Medulla oblongata (tissue), 1 donor: ENCODE data around the gene GFM2.
"Not testable (repeated sequence)": the region's sequence is repeated elsewhere in the genome, so short reads cannot be mapped to it uniquely, and the experiment has no call there.

Experiments
- DNase-seq: peaks from one replicate; pipeline ENCODE4 v3.0.0-alpha.2; 2015; ENCODE audit errors: extremely low spot score

GFM2 gene, protein sequence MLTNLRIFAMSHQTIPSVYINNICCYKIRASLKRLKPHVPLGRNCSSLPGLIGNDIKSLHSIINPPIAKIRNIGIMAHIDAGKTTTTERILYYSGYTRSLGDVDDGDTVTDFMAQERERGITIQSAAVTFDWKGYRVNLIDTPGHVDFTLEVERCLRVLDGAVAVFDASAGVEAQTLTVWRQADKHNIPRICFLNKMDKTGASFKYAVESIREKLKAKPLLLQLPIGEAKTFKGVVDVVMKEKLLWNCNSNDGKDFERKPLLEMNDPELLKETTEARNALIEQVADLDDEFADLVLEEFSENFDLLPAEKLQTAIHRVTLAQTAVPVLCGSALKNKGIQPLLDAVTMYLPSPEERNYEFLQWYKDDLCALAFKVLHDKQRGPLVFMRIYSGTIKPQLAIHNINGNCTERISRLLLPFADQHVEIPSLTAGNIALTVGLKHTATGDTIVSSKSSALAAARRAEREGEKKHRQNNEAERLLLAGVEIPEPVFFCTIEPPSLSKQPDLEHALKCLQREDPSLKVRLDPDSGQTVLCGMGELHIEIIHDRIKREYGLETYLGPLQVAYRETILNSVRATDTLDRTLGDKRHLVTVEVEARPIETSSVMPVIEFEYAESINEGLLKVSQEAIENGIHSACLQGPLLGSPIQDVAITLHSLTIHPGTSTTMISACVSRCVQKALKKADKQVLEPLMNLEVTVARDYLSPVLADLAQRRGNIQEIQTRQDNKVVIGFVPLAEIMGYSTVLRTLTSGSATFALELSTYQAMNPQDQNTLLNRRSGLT

DNA sequence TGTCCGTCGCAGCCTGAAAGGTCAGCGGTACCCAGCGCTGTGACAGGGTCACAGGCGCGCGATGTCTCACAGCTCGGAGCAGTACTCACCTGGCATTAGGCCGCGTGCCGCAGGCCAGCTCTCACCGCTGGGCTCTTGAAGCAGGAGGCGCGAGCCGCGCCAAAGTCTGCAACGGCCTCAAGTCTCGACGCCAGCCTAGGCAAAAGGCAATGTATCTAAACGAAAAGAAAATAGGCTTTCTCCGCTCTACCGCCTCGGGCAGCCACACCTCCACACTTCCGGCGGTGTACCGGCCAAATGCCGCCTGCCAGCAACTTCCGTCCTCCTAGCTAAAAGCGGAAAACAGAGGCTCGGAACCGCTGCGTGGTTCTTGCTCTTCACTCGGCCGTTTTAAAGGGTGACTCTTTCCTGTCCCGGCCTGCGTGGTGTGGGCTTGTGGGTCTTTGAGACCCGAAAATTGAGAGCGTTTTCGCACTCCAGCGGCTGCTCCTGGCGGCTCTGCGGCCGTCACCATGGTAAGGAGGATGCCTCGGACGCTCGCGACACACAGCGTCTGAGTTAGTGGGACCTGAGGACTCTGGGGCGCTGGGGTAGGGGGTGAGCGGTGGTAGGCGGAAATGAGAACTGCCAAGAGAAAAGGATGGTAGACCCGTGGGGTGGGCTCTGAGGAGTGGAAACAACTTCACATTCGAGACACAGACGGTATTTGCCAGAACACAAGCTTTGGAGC lies at the start of gene GFM2, which contains the start of gene NSA2:
TSS of gene GFM2 (minus strand) at position 269 of the 730 bp plus-strand sequence. CDS start 3,375 bp downstream, outside the sequence.
TSS of gene NSA2 (plus strand) at position 401 of the 730 bp plus-strand sequence. CDS start at position 513, 112 bp downstream.
- peak; percentile 96 for DNase-seq

DNA sequence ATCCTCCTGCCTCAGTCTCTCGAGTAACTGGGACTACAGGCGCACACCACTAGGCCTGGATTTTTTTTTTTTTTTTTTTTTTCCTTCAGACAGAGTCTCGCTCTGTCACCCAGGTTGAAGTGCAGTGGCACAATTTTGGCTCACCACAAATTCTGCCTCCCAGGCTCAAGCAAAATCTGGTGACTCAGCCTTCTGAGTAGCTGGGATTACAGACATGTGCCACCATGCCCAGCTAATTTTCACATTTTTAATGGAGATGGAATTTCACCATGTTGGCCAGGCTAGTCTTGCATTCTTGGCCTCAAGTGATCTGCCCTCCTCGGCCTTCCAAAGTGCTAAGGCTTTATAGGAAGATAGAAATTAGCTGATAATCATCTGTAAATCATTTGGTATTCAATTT lies 44.0 kb upstream of the GFM2 start:
- no peak for DNase-seq

DNA sequence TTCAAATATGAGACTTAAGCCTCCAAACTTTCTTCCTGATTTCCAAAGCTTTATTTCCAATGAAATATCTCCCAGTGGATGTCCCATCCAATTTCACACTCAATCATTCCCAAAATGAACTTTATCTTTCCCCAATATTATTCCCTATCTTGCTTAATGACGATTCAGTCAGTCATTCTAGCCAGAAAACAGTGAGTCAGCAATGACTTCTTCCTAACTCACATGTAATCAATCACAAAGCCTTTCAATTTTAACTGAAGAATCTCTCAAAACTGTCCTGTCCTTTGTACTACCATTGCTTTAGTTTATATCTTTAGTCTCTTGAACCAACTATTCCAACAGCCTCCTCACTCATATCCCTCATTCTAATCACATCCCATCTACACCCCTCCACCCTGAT lies 35.0 kb upstream of the GFM2 start:
- no peak for DNase-seq

DNA sequence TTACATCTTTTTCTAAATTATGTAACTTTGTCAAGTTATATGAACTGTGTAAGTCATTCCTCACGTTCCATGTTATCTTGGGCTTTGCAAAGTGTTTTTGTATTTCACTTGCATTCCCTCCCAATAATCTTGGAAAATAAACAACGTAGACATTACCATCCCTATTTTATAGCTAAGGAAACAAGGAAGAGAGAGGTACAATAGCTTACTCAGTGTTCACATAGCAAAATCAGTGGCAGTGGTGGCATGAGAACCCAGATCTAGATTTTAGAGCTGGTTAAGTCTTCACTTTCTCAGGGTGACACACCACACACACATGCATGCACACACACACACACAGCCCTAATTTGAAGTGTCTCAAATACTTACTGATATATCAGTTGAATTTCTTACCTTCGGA lies 34.3 kb upstream of the GFM2 start:
- DNase-seq, result no peak

DNA sequence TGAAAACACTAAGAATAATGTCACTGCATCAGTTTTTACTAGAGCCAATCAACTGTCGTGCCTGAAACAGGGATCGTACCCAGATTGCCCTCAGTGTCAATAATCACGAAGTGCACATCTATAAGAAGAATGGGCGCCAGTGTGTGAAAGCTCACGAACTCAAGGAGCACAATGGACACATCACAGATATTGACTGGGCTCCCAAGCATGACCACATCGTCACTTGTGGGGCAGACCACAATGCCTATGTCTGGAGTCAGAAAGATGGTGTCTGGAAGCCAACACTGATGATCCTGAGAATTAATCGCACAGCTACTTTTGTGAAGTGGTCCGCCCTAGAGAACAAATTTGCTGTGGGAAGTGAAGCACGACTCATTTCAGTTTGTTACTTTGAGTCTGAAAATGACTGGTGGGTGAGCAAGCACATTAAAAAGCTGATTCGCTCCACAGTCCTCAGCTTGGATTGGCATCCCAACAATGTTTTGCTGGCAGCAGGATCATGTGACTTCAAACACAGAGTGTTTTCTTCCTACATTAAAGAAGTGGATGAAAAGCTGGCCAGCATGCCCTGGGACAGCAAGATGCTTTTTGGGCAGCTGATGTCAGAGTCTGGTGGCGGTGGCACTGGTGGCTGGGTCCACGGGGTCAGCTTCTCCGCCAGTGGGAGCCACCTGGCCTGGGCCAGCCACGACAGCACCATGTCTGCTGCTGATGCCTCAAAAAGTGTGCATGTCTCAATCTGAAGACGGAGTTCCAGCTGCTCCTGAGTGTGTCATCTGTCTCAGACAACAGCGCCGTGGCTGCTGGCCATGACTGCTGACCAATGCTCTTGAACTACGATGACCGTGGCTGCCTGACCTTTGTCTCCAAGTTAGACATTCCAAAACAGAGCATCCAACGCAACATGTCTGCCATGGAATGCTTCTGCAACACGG lies 32.3 kb upstream of the GFM2 start:
- DNase-seq, result peak; percentile 59

DNA sequence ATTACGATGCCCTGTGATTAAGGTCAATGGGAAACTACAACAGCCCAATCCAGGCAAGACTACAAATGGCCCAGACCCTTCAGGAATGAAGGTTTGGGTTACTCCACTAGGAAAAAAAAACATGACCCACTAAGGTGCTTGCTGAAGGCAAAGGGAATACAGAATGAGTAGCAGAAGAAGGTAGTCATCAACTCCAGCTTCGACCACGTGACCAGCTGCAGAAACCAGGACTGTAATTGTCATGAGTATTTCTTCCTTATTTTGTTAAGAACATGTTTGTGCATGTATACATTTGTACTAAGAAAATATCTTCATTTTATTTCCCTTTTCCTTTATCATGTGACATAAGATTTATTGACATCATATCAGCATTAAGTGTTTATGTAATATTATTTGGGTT lies 24.8 kb upstream of the GFM2 start:
- DNase-seq, result not testable (repeated sequence)

DNA sequence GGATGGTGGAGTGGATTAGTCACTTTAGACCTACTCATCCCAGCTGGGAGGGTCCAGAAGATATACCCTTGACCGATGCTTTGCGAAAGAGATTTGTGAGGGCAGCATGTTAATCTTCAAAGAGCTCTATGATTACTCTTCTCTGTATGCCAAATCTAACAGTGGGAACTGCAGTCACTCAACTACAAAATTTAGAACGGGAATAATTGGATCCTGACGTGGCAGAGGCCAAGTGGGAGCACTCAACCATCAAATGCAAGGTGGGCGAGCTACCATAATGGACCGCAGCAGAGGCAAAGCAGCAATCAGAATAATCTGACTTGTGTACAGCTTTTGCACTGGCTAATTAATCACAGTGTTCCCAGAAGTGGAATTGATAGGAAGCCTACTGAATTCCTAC lies 20.5 kb upstream of the GFM2 start:
- no peak for DNase-seq

DNA sequence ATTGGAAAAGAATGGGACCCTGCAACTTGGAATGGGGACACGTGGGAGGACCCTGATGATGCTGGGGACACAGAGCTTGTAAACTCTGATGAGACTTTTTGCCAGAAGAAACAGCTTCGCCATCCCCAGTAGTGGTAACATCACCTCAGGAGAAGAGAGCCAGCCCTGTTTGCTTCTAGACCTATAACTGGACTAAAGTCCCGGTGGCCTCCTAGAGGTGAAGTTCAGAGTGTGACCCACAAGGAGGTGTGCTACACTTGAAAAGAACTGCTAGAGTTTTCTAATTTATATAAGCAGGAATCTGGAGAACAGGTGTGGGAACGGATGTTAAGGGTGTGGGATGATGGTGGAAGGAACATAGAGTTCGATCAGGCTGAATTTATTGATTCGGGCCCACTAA lies 19.9 kb upstream of the GFM2 start:
- no peak for DNase-seq

DNA sequence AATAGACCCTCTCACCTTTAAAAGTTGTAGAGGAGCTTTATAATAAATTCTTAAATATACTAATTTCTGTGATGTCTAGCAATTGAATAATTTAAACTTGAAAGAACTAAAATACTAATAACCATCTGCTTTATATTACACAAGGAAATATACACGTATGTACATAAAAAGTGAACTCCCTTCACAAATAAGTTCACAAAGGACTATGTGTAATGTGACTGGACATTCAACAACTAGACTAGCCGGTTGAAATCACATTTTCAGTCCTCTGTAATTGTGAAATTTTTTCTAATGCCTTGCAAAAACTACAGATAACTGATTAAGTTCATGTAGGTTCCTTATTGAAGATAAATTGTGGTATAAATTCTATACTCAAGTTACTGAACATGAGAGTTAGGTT lies 11.7 kb upstream of the GFM2 start:
- no peak for DNase-seq

DNA sequence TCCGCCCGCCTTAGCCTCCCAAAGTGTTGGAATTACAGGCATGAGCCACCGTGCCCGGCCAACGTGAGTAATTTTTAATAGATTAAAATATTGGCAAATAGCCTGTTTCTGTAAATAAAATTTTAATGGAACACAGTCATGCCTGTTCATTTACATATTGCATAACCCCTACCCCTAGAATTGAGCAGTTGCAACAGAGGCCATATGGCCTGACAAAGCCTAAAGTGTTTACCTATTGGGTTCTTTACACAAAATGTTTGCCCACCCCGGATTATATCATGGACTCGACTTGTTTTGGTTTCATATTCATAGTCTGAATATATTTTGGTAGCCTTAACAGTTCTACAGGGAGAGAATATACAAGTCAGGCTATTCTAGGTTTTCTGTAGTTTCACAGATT lies 5.4 kb upstream of the GFM2 start:
- DNase-seq, result no peak

DNA sequence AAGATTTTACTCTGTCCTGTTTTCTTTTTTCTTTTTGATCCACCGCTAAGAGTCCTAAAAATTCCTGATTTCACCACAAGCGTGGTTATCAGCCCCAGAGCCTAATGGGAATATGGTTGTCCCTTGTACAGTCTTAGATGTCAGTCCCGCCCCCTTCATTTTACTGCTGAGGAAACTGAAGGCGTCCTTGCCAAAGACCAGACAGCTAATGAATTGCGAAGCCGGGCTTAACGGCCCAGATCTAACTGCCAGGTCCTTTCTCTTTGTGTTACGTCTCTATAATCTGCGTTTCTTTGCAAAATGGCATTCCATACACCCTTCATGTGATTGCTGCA lies 629 bp upstream of the GFM2 start:
- DNase-seq, result no peak

DNA sequence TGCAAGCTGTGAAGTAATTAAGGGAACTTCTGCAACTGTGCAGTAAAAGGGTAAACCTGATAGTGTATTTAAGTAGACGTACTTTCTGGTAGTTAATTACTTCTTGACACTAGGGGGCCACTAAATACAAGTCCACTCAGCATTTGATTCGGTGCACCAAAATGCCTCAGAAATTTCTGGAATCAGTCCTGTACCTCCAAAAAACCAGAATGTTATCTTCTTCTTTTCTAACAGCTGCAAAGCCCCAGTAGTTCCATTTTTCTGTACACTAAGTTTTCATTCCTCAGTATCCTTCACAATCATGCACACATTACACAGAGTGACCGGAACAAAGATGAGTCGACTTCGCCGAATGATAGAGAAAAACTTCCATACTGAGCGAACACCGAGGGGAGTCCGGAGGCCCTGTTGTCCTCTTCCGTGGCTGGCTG lies 484 bp downstream of the GFM2 start:
- DNase-seq, result peak; percentile 73

DNA sequence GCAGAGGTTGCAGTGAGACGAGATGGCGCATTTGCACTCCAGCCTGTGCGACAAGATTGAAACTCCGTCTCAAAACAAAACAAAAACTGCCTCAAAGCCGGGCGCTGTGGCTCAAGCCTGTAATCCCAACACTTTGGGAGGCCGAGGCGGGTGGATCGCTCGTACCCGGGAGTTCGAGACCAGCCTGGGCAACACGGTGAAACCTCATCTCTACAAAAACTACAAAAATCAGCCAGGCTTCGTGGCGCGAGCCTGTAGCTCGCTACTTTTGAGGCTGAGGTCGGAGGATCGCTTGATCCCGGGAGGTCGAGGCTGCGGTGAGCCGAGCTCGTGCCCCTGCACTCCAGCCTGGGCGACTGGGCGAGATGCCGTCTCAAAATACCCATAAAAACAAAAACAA lies 988 bp downstream of the GFM2 start:
- DNase-seq, result no peak

DNA sequence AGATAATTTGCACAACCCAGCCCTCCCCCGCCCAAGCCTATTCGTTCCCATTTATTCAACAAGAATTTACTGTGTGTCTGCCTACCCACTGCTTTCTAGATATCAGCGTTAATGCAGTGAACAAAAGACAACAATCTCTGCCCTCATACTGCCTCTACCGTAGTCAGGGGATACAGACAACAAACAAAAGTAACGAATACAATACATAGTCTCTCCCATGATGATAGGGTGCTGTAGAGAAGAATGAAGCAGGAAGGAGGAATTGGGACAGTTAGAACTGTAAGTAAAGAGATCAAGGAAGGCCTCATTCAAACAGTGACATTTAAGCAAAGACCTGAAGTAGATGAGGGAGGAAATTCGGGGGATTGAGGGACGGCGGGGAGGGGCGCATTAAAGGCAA lies 1.7 kb downstream of the GFM2 start:
- no peak for DNase-seq

DNA sequence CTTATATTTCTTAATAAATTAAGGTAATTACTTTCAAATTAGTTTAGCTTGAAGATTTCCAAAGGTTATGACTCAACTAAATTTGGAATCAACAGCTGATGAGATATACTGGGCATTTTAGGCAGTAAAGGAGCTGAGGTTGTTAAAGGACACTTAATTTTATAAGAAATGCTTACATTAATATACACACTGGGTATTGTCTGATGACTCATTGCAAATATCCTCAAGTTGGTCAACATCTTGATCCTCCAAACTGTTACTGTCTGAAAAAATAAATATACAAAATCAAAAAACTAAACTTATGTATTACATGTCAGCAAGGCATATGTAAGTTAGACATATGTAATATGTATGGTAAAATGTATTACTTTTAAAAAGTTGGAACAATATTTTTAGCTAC lies 3.4 kb downstream of the GFM2 start:
- DNase-seq, result no peak

DNA sequence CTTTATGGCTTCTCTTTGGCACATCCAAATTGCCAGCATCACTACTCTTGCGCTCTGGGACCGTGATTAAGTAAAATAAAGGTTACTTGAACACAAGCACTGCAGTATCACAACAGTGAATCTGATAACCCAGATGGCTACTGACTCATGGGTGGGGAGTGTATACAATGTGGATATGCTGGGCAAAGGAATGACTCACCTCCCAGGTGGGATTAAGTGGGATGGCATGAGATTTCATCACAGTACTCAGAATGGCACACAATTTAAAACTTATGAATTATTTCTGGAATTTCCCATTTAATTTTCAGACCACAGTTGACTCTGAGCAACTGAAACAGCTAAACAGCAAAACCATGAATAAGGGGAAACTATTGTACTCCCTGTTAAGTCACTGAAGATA lies 4.3 kb downstream of the GFM2 start:
- no peak for DNase-seq

DNA sequence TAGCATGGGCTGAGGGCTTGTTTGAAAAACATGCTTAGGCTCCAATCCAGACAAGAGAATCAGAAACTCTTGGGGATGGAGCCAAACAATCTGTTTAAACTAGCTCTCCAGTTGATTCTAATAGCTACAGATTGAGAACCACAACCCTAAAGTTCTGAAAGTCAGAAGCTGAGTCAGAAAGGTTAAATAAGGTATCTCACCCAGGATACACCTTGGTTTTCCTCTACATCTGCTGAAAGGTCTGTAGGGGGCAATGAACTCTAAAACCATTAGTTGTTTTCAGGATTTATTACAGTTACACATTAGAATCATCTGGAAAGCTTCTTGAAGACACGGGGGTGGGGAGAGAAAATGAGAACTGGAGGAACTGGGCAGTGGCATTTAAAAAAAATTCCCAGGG lies 5.7 kb downstream of the GFM2 start:
- no peak for DNase-seq

DNA sequence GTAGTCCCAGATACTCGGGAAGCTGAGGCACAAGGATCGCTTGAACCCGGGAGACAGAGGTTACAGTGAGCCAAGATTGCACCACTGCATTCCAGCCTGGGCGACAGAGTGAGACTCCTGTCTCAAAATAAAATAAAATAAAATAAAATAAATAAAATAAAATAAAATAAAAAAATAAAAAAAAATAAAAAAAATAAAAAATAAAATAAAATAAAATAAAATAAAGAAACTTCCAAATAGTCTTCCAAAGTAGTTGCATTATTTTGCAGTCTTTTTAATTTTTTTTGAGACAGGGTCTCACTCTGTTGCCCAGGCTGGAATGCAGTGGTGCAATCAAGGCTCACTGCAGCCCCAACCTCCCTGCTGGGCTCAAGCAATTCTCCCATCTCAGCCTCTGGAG lies 18.2 kb downstream of the GFM2 start:
- not testable (repeated sequence) for DNase-seq

DNA sequence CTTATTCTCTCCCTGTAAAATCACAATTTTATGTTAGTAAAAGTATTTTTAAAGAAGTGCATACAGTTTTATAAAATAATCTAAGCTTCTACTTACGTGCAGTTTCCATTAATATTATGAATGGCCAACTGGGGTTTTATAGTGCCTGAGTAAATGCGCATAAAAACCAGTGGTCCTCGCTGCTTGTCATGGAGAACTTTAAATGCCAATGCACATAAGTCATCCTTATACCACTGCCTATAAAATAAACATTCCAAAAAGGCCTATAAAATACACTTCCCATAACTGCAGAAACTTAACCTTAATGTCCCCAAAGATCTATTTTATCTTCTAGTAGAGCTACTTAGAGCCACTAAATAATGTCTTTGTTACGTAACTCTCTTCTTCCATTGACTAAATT lies 28.5 kb downstream of the GFM2 start:
- DNase-seq, result no peak

DNA sequence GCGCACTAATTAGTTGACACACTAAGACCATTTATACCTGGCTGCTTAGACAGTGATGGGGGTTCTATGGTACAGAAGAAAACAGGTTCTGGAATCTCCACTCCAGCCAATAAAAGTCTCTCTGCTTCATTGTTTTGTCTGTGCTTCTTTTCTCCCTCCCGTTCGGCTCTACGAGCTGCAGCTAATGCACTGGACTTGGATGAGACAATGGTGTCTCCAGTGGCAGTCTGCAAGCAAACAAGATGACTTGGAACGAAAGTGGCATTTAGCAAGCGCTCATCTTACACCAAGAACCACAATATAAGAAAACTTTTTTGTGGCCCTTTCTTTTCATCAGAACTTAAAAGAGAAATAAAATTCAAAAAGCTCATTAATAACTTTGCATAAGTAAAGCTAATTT lies 30.2 kb downstream of the GFM2 start:
- peak; percentile 72 for DNase-seq

DNA sequence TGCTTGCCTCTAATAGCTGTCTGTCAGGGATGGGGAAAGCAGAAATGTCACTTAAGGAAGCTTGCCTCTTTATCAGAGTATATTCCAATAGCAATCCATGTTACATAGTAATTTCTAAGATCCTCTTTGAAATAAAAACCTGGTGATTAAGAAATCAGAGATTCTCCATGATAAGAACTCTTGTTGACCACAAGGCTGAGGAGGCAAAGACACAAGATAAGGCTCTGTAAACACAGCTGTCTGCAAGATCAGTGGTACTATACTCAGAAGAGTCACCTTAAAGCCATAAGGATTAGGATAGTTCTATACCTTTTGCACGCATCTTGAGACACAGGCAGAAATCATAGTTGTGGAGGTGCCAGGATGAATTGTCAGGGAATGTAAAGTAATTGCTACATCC lies 41.6 kb downstream of the GFM2 start:
- DNase-seq, result no peak
